ENCODE data around the gene ESAM.
"Not testable (repeated sequence)": the region's sequence is repeated elsewhere in the genome, so short reads cannot be mapped to it uniquely, and the experiment has no call there.

Gene ESAM

GRCh38 chr11:124770959-124771358, 8.9 kb upstream of the ESAM start:
- not testable (repeated sequence) for DNase-seq

- no peak for DNase-seq
Measured at GRCh38 chr11:124769806-124770774, 8.0 kb upstream of the ESAM start.

DNA sequence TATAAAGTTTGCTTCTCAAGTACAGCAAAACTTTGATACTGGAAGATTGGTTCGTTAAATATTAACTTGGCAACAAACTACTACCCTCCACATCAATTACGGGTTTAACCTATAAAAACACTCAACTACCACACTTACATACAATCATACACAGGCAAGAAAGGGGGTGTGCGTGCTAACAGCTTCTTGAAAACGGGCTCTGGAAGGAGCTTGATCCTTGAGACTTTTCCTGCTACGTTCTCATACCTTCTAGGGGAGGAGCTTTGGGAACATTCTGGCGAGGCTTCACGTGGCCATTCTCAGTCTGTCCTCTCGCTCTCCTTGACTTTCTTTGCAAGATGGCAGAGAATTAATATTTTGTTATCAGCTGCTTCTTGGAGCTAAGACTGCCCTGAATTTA, 6.8 kb upstream of the ESAM start:
- DNase-seq = no peak

- DNase-seq = no peak
Measured at GRCh38 chr11:124766156-124766555, 4.1 kb upstream of the ESAM start.

DNA sequence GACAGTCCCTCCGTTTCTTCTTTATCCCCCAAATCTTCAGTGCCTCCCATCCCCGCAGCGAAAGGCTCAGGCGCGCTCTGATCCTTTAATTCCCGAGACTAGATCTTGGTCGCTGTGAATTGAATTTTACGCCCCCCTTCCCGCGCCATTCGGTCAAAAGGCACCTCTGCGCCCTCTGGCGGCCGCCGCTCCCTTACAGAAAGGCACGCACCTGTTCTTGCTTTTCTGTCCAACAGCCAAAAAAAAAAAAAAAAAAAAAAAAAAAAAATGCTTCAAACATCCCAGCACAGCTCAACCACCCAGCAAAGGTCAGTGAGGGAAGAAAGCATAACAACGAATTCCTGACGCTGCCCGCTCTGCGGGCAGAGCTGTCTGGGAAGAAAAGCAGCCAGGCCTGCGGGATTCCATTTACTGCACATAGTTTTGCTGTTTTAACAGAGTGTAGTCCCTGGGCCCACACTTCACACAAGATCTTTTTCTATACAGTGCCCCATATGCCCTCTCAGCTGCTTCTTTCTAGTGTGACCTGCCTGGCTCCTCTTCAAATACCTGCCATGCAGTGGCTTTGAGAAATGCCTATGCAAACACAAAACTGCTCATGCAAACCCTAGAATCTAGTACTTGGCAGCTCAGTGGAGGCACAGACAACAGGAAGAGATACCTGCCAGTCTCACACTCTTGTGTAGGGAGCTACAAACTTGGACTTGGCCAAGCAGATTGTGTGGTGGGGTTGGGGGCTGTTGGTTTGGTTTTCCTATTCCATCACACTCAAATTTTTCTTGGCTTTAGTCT, 1.3 kb upstream of the ESAM start:
- peak; percentile 80 for DNase-seq

DNA sequence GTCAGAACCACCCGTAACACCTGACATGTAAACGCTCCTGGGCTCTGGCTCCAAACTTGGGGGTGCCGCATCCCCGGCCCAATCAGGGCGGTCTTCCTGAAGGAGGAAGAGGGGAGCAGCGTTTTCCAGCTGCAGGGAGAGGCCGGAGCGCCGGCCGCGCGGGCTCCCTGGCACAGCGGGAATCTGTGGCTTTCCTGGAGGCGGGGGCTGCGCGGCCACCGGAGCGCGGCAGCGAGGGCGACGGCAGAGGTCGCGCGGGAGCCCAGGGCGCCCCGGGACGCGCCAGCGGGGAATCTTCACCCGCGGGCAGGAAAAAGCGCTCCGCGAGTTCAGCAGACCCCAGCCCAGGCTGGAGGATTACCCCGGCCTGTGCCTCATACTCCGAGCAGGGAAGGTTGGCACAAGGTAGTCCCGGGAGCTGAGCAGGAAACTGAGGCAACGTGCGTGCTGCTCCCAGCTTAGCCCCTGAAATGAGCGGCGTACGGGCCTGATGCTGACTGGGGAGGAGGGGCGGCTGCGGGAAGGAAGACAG, 600 bp upstream of the ESAM start:
- DNase-seq = no peak

GRCh38 chr11:124761301-124762104, 587 bp downstream of the ESAM start:
- no peak for DNase-seq

GRCh38 chr11:124760806-124761205, 1.3 kb downstream of the ESAM start:
- no peak for DNase-seq

DNA sequence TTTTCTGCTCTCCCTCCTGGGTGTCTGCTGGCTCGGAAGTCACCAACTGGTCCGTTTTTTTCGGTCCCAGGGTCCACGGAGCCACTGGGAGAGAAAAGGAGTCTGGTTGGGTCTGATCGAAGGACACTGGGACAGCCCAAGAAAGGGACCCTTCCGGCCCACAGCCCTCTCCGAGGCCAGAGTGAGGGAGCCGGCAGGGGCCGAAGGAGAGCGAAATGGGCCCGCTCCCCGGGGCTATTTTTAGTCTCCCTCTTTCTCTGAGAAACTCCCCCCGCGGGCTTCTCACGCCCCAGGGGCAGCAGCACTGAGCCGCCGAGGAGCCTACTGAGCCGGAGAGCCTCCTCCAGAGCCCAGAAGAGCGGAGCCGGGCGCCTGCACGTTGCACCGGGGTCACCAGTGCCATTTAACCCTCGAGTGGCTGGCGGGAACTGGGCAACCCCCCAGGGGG, 1.9 kb downstream of the ESAM start:
- peak; percentile 23 for DNase-seq

GRCh38 chr11:124759266-124760204, 2.6 kb downstream of the ESAM start:
- no peak for DNase-seq

GRCh38 chr11:124758355-124759265, 3.5 kb downstream of the ESAM start:
- DNase-seq = peak; percentile 73

DNA sequence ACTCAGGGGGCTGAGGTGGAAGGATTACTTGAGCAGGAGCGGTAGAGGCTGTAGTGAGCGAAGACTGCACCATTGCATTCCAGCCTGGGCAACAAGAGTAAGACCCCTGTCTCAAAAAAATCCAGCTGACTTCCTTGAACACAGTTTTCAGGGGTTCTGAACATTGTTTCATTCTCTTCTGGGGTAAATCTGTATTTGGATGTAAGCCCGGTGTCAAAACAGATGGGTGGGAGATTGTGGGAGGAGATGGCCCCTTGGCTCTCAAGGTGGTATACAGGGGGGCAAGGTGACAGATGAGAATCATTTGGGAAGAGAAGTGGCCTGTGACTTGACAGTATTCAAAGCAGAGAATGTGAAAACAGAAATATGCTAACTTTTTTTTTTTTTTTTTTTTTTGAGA, 4.8 kb downstream of the ESAM start:
- no peak for DNase-seq

DNA sequence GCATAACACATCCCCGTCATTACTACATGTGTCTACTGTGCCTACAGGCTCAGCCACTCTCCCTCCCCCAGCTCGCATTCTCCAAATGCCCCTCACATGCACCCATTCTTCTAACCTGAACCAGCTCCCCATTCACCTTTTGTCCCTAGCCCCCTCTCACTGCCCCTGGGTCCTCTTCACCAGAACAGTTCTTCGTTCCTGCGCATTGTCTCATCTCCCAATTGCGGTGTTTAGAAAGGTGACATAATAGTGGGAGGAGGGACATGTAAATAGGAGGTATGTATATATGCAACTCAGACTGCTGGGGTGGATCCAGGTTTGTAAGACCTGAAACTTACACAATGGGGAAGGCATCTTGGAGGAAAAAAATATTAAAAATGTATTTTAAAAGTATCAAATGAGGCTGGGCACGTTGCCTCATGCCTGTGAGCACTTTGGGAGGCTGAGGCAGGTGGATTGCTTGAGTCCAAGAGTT, 5.3 kb downstream of the ESAM start:
- DNase-seq = no peak

- no peak for DNase-seq
Measured at GRCh38 chr11:124756033-124756752, 5.9 kb downstream of the ESAM start.

DNA sequence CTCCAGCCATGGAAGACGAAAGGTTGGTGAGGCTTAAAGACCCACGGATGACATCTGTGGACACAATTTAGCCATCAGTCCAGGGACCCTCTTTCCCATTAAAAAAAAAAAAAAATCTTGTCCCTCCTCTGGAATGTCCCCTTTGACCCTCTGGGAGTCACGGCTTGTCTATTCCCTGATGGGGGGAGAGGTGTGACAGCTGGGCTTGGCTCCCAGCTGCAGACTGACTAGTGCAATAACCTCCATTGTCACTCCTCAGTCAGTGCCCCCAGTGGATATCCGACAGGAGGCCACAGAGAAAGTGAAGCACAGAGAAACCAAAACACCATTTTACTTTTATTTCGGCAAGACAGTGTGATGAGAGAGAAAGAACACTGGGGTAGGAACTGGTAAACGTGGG, 7.4 kb downstream of the ESAM start:
- no peak for DNase-seq

DNA sequence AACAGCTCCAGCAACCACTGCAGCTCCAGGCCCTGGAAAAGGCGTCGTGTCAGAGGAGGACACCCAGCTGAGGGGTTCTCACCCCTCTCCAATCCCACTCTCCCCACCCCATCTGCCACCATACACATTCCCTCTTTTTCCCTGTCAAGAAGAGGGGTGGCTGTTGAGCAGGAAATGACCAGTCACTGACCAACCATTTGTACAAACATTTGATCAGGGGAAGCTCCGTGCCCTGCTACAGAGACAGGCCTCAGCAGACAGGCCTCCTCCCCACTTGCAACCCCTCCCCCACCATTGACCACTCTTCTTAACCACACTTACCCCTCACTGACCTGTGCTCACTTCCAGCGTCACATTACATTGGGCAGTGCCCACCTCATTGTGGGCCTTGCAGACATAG, 7.8 kb downstream of the ESAM start:
- no peak for DNase-seq

DNA sequence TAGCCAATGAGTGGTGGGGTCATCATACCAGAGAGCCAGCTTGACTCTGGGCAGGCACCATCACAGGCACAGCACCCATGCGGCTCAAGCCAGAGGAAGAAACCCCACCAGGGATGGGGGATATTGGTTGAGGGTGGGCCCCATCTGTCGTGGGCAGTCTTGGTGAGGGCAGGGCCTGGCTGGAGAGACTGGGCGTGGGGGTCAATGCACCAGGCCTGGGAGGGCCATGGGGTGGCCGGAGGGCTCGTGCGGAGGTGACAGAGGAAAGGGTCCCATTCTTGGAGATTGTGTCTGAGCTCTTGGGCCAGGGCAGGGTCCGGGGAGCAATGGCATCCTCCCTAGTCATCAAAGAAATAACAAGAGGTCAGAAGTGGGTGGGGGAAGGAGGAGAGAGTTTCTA, 8.5 kb downstream of the ESAM start:
- no peak for DNase-seq

DNA sequence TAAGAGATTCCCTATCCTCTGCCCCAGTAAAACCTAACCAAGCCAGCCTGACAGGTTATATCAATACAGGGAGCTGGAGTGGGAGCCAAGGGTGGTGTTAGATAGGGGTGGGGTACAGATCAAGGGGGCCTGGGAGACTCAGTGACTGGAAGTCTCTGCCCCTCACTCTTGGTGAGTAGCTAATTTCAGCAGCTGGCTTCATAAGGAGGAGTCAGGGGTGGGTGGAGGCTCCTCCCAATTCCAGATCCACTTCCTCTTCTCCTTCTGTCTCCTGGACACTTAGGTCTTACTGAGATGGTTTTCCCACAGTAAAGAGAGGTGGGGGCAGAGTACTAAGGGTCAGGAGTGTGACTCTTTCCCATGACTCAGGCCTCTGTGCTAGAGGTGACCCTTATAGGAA, 8.9 kb downstream of the ESAM start:
- DNase-seq = no peak

DNA sequence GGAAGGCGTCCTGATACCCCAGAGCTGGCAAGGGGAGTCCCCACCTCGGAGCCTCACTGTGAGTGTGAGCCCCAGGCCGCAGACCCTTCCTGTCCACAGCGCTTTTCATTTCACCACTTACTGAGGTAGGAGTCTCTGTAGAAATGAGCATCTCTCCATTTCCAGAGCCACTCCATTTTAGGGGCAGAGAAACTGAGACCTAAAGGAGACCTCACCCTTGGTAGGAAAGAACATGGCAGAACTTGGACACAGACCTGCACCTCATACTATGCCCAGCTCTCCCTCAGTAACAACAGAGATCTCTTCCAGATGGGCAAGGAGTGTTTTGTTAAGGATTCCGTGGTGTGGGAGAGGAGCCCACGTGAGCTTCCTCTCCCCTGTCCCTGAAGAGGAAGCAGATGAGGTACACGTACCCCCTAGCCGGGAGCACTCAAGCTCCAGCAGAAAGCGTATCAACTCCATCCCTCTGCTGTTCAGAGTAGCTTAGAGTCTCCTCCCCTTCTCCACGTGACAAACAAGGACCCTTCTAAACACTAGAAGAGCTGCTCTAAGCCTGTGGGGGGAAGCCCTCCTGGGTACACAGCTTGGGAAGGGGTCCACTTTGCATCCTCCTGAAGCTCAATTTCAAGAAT, 9.5 kb downstream of the ESAM start:
- DNase-seq = no peak

All from CD4-positive, alpha-beta T cell treated with Interferon gamma for 1 hour (primary cell).